ENCODE data around the gene MYOCD. TPM values are rescaled to one million over a fixed set of nuclear protein-coding genes. Genes with fewer than 3 reads are reported as not detected.

Gene MYOCD
- total and polyA plus RNA-seq, 9 donors = 2.3 to 44.4 (median 9.1) TPM

GRCh38 chr17:12789075-12789480, 123.4 kb downstream of the MYOCD start:
- 0 to 1% (median 0%) methylated on average over 16 of the region's 16 CpGs for WGBS, 3 donors

GRCh38 chr17:12789481-12790248, 124.0 kb downstream of the MYOCD start, which contains the start of gene ARHGAP44:
Gene ARHGAP44, plus strand, starts transcription at chr17:12789498. Its CDS starts 341 bp downstream, at chr17:12789839.
- Histone ChIP-seq H3K27me3 (no peaks in the 10 kb centered on the region), H3K9me3 (no peaks in the 10 kb centered on the region), H3K36me3 (no peaks in the 10 kb centered on the region), H3K27ac (peak within 1 kb of the TSS; percentile 25 to 48), H3K4me3 (peak within 1 kb of the TSS; percentile 67), H3K4me1 (ENCODE audit: insufficient read depth) (no peaks in the 10 kb centered on the region)
- TF ChIP-seq POLR2A (IDR thresholded peaks at IDR 0.05) (peak; percentile 30), EP300 (IDR thresholded peaks at IDR 0.05) (no peak)
- WGBS, 3 donors = 0 to 1% (median 1%) methylated on average over 43 to 86 of the region's 86 CpGs
- DNase-seq = peak; percentile 66 to 84 (median 75)
- intact Hi-C loops (cut with DNase I) = no loop called here

More at GRCh38 chr17:12789075-12789480, 123.4 kb downstream of the MYOCD start:
- DNase-seq = no peak
- Histone ChIP-seq H3K4me1 (ENCODE audit: insufficient read depth) (no peaks in the 10 kb centered on the region), H3K27me3 (no peaks in the 10 kb centered on the region), H3K36me3 (no peaks in the 10 kb centered on the region), H3K4me3 (peak overlapping the region; percentile 67), H3K27ac (peak overlapping the region; percentile 25 to 48), H3K9me3 (no peaks in the 10 kb centered on the region)
- intact Hi-C loops (cut with DNase I) = no loop called here
- no peak for TF ChIP-seq POLR2A (IDR thresholded peaks at IDR 0.05)
- TF ChIP-seq, protein P1, sequence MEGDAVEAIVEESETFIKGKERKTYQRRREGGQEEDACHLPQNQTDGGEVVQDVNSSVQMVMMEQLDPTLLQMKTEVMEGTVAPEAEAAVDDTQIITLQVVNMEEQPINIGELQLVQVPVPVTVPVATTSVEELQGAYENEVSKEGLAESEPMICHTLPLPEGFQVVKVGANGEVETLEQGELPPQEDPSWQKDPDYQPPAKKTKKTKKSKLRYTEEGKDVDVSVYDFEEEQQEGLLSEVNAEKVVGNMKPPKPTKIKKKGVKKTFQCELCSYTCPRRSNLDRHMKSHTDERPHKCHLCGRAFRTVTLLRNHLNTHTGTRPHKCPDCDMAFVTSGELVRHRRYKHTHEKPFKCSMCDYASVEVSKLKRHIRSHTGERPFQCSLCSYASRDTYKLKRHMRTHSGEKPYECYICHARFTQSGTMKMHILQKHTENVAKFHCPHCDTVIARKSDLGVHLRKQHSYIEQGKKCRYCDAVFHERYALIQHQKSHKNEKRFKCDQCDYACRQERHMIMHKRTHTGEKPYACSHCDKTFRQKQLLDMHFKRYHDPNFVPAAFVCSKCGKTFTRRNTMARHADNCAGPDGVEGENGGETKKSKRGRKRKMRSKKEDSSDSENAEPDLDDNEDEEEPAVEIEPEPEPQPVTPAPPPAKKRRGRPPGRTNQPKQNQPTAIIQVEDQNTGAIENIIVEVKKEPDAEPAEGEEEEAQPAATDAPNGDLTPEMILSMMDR (IDR thresholded peaks at IDR 0.05) = no peak
- TF ChIP-seq EP300 (IDR thresholded peaks at IDR 0.05) = no peak

GRCh38 chr17:12790249-12791106, 124.8 kb downstream of the MYOCD start:
- Histone ChIP-seq H3K4me1 (ENCODE audit: insufficient read depth) (no peaks in the 10 kb centered on the region), H3K27ac (no peak overlapping the region), H3K36me3 (no peaks in the 10 kb centered on the region), H3K9me3 (no peaks in the 10 kb centered on the region), H3K4me3 (peak overlapping the region; percentile 67), H3K27me3 (no peaks in the 10 kb centered on the region)
- TF ChIP-seq EP300 (IDR thresholded peaks at IDR 0.05) = no peak
- no peak for TF ChIP-seq POLR2A (IDR thresholded peaks at IDR 0.05)
- TF ChIP-seq, protein P1 (IDR thresholded peaks at IDR 0.05) = no peak
- WGBS, 3 donors = 27 to 31% (median 29%) methylated on average over 27 of the region's 27 CpGs
- DNase-seq = no peak
- intact Hi-C loops (cut with DNase I) = no loop called here

GRCh38 chr17:12794919-12795532, 129.3 kb downstream of the MYOCD start:
- Histone ChIP-seq H3K27ac (no peak overlapping the region), H3K9me3 (no peaks in the 10 kb centered on the region), H3K36me3 (no peaks in the 10 kb centered on the region), H3K27me3 (no peaks in the 10 kb centered on the region), H3K4me1 (ENCODE audit: insufficient read depth) (peaks cover 1% of the 10 kb centered on the region), H3K4me3 (no peak overlapping the region)
- TF ChIP-seq POLR2A (IDR thresholded peaks at IDR 0.05) = no peak
- TF ChIP-seq EP300 (IDR thresholded peaks at IDR 0.05) = no peak
- TF ChIP-seq, protein P1 (IDR thresholded peaks at IDR 0.05) = no peak
- no peak for DNase-seq
- intact Hi-C loops (cut with DNase I) = no loop called here
- 70 to 77% (median 74%) methylated on average over 6 of the region's 6 CpGs for WGBS, 3 donors

All from ovary (tissue), 9 donors.